GM12878 (cell line): ENCODE data around the gene MACROD2. TPM values are rescaled to one million over a fixed set of nuclear protein-coding genes. Genes with fewer than 3 reads are reported as not detected.

Experiments used
- ATAC-seq: fragments of 200-7000 bp; cut with Tn5 transposase; 3 replicates; pipeline ENCODE4 v1.9.1; 2020; ENCODE audit warnings: mild to moderate bottlenecking, moderate library complexity
- BruUV-seq: library from RNA; stranded (reverse); fragments of 400-500 nt; replicated peaks from 2 replicates; lab custom pipeline; 2021; lab: Mats Ljungman, UMichigan
- CTCF ChIA-PET: fragments of 300-600 bp; sonication (Branson Sonifier 250); formaldehyde crosslinking; extraction: SDS; loops from one replicate; lab custom pipeline; 2021; ENCODE audit warnings: inconsistent platforms; lab: Yijun Ruan, JAX
- POLR2A ChIA-PET: fragments of 350-600 bp; formaldehyde crosslinking; extraction: SDS; loops from one replicate; lab custom pipeline; 2021; ENCODE audit warnings: inconsistent platforms; lab: Charles Lee
- RAD21 ChIA-PET: fragments of 300-600 bp; sonication (Branson Sonifier 250); formaldehyde crosslinking; loops from one replicate; lab custom pipeline; 2023; ENCODE audit warnings: antibody characterized with exemption; ENCODE audit not compliant: unreplicated experiment; lab: Charles Lee
- SMC1A ChIA-PET: fragments of 300-600 bp; sonication (Branson Sonifier 250); formaldehyde crosslinking; loops from one replicate; lab custom pipeline; 2023; ENCODE audit not compliant: unreplicated experiment, uncharacterized antibody; lab: Charles Lee
- DNase-seq: peaks from one replicate; pipeline ENCODE4 v3.0.0-alpha.2; 2011; ENCODE audit warnings: low read depth, low spot score
- FAIRE-seq: peaks from 3 replicates; lab custom pipeline; 2011; peaks lifted over from hg19 to GRCh38; lab: Jason Lieb, UNC
- H2AFZ ChIP-seq: 2 replicates; pipeline ENCODE4 v1.6.0; 2011; ENCODE audit warnings: low read depth, low read length, control low read depth; ENCODE audit not compliant: control insufficient read depth
- H3K27ac ChIP-seq: 2 replicates; pipeline ENCODE4 v1.5.1; 2011; ENCODE audit warnings: control low read depth; ENCODE audit not compliant: control insufficient read depth, insufficient read depth
- H3K27me3 ChIP-seq, 2 experiments: replicated peaks in 1 of 2; 2 replicates each; pipeline versions ENCODE4 v1.6.0 to v1.6.1; 2011; ENCODE audit warnings: low read length in 1 of 2; ENCODE audit not compliant: control insufficient read depth in 2 of 2, insufficient read depth in 2 of 2
- H3K36me3 ChIP-seq, 2 experiments: 2 replicates each; pipeline ENCODE4 v1.5.1; 2011; ENCODE audit warnings: low read length in 1 of 2; ENCODE audit not compliant: control insufficient read depth in 2 of 2, insufficient read depth in 2 of 2
- H3K4me1 ChIP-seq: 2 replicates; pipeline ENCODE4 v1.6.1; 2011; ENCODE audit warnings: mild to moderate bottlenecking, low read length, moderate library complexity, mixed read lengths; ENCODE audit not compliant: control insufficient read depth, insufficient read depth
- H3K4me2 ChIP-seq: 2 replicates; pipeline ENCODE4 v1.6.0; 2011; ENCODE audit warnings: control low read depth; ENCODE audit not compliant: control insufficient read depth, insufficient read depth
- H3K4me3 ChIP-seq: fragments of 200-600 bp; sonication (generic); 2 replicates; pipeline ENCODE4 v1.5.1; 2016
- H3K79me2 ChIP-seq: 2 replicates; pipeline ENCODE4 v1.6.0; 2011; ENCODE audit warnings: low read length; ENCODE audit not compliant: control insufficient read depth, insufficient read depth
- H3K9ac ChIP-seq: 2 replicates; pipeline ENCODE4 v1.8.0; 2011; ENCODE audit warnings: low read length, control low read depth, mixed read lengths; ENCODE audit not compliant: control insufficient read depth, insufficient read depth
- H3K9me3 ChIP-seq: replicated peaks from 3 replicates; pipeline ENCODE4 v1.5.1; 2011; ENCODE audit warnings: mild to moderate bottlenecking, low read length; ENCODE audit not compliant: control insufficient read depth, insufficient read depth
- H4K20me1 ChIP-seq: 2 replicates; pipeline ENCODE4 v1.6.0; 2011; ENCODE audit not compliant: control insufficient read depth, insufficient read depth
- CHD4 ChIP-seq: fragments of 200-600 bp; sonication (generic); IDR thresholded peaks from 2 replicates; pipeline ENCODE4 v1.6.1; 2016; ENCODE audit warnings: mild to moderate bottlenecking
- FOXK2 ChIP-seq: fragments of 450-650 bp; IDR thresholded peaks from 2 replicates; pipeline ENCODE4 v1.6.1; 2017; ENCODE audit warnings: mild to moderate bottlenecking, moderate library complexity
- NFIC ChIP-seq: IDR thresholded peaks from 2 replicates; pipeline ENCODE4 v1.6.1; 2012; ENCODE audit warnings: low read depth, mild to moderate bottlenecking, inconsistent platforms, low read length, moderate library complexity
- RUNX3 ChIP-seq: IDR thresholded peaks from 2 replicates; pipeline ENCODE4 v1.6.1; 2012; ENCODE audit warnings: low read length, inconsistent platforms
- SP1 ChIP-seq: IDR thresholded peaks from one replicate; pipeline ENCODE4 v1.6.1; 2011; ENCODE audit warnings: low read depth, low read length
- TBL1XR1 ChIP-seq: IDR thresholded peaks from 2 replicates; pipeline ENCODE4 v1.6.1; 2012; ENCODE audit warnings: low read depth, low read length, improper control_type of control experiment
- WGBS: methylation state at CpG from one replicate; pipeline ENCODE4 v1.1.6; 2016; ENCODE audit warnings: low lambda C conversion rate; ENCODE audit not compliant: insufficient replicate concordance, insufficient coverage; ENCODE audit errors: missing lambda C conversion rate; 5-methylcytosine and 5-hydroxymethylcytosine counted together
- in situ Hi-C: fragments of 300-500 bp; cut with MboI; formaldehyde crosslinking; loops from 9 replicates; pipeline ENCODE4 v1.14.3; 2018; ENCODE audit warnings: mixed read lengths
- intact Hi-C: fragments of 100-400 bp; cut with micrococcal nuclease; formaldehyde crosslinking; loops from one replicate; pipeline ENCODE4 v1.14.2; 2022; ENCODE audit not compliant: unreplicated experiment
- polyA plus RNA-seq, 11 experiments: library from polyadenylated mRNA; depleted of rRNA in 4 of 11; unstranded in 6 of 11; stranded (reverse) in 5 of 11; fragments of >200 nt; fragmentation: Nextera tagmentation in 4 of 11; fragmentation: Illumina TruSeq in 1 of 11; extraction: Ambion mirVana in 4 of 11; extraction: Trizol in 1 of 11; gene quantifications; 1 replicate in 1 of 11; 2 replicates in 10 of 11; pipeline versions ENCODE4 v1.2.1 to v1.2.3, GENCODE V29; 2011 to 2016; ENCODE audit warnings: inconsistent platforms in 2 of 11, missing spikeins in 2 of 11, low read depth in 1 of 11
- total RNA-seq, 4 experiments: library from RNA; depleted of rRNA in 3 of 4; stranded (reverse); fragments of >200 nt in 3 of 4; fragmentation: Illumina TruSeq in 1 of 4; extraction: Trizol in 1 of 4; gene quantifications; 2 replicates each; pipeline versions ENCODE4 v1.2.1 to v1.2.3, GENCODE V29; 2013 to 2021
- TF ChIP-seq, protein P1 (sequence below): fragments of 450-650 bp; IDR thresholded peaks from 2 replicates; pipeline ENCODE4 v1.6.1; 2017; ENCODE audit warnings: mild to moderate bottlenecking, moderate library complexity
- TF ChIP-seq, protein P2 (sequence below): fragments of 450-650 bp; IDR thresholded peaks from 2 replicates; pipeline ENCODE4 v1.6.1; 2017; ENCODE audit warnings: mild to moderate bottlenecking, low read depth, inconsistent platforms; ENCODE audit not compliant: poor library complexity, severe bottlenecking

Gene MACROD2
- total and polyA plus RNA-seq, 10 of the 15 experiments (the other 5 are each of a cell fraction or from before 2014, with no cell fraction given): 1.1 to 21.5 (median 2.2) TPM

DNA sequence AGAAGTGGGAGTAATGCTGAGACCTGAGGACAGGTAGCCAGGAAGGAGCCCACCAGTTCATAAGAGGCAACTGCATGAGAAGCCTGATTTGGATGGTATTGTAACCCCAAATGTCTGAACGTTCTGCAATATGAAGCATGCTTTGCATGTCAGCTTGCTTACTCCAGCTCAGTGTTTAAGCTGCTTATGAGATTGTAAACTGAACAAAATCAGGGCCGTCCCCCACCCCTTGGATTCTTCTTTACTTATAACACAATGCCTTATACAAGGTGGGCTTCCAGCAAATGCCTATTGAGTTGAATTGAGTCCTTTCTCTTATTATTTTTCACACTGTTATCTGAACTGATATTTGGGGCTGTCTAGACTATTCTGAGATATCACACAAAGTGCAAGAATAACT, 1816.6 kb downstream of the MACROD2 start:
- no peak overlapping the region for H3K9ac ChIP-seq
- no peaks in the 10 kb centered on the region for H3K4me1 ChIP-seq
- ChIA-PET CTCF (no interaction called here), RAD21 (no interaction called here), SMC1A (no interaction called here), POLR2A (no interaction called here)
- no peak for ATAC-seq
- H3K9me3 ChIP-seq: no peaks in the 10 kb centered on the region; the same call in 2 of the 3 replicates
- TF ChIP-seq CHD4: no peak
- no peak for FAIRE-seq
- H3K36me3 ChIP-seq: no peaks in the 10 kb centered on the region
- intact Hi-C loops (no loop called here), in situ Hi-C loops (no loop called here)
- 36% methylated on average over 2 of the region's 2 CpGs for WGBS
- no peak for DNase-seq
- no peak overlapping the region for H3K27ac ChIP-seq
- BruUV-seq: no TSS peak
- H4K20me1 ChIP-seq: no peaks in the 10 kb centered on the region
- no peak overlapping the region for H3K4me2 ChIP-seq
- H3K4me3 ChIP-seq: no peak overlapping the region
- H2AFZ ChIP-seq: no peak overlapping the region
- no peaks in the 10 kb centered on the region for H3K79me2 ChIP-seq
- no peaks in the 10 kb centered on the region for H3K27me3 ChIP-seq

DNA sequence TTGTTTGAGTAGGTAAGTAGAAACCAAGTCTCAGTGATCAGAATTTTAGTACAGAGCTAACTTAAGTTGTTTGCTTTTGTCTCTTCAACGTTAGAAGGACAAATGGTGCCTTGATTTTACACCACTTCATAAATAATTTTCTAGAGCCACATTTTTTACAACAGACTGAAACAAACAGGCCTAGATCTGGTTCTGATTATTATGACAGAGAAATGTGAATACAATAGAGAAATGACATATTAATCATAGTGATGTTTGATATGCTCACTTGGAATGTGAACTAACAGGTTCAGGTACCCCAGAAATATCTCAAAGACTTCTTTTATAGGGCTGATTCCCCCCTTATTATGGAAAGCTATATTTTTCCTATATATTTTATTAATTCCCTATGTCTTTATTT, 1817.4 kb downstream of the MACROD2 start:
- ChIA-PET CTCF (no interaction called here), POLR2A (no interaction called here)
- TF ChIP-seq, protein P1, sequence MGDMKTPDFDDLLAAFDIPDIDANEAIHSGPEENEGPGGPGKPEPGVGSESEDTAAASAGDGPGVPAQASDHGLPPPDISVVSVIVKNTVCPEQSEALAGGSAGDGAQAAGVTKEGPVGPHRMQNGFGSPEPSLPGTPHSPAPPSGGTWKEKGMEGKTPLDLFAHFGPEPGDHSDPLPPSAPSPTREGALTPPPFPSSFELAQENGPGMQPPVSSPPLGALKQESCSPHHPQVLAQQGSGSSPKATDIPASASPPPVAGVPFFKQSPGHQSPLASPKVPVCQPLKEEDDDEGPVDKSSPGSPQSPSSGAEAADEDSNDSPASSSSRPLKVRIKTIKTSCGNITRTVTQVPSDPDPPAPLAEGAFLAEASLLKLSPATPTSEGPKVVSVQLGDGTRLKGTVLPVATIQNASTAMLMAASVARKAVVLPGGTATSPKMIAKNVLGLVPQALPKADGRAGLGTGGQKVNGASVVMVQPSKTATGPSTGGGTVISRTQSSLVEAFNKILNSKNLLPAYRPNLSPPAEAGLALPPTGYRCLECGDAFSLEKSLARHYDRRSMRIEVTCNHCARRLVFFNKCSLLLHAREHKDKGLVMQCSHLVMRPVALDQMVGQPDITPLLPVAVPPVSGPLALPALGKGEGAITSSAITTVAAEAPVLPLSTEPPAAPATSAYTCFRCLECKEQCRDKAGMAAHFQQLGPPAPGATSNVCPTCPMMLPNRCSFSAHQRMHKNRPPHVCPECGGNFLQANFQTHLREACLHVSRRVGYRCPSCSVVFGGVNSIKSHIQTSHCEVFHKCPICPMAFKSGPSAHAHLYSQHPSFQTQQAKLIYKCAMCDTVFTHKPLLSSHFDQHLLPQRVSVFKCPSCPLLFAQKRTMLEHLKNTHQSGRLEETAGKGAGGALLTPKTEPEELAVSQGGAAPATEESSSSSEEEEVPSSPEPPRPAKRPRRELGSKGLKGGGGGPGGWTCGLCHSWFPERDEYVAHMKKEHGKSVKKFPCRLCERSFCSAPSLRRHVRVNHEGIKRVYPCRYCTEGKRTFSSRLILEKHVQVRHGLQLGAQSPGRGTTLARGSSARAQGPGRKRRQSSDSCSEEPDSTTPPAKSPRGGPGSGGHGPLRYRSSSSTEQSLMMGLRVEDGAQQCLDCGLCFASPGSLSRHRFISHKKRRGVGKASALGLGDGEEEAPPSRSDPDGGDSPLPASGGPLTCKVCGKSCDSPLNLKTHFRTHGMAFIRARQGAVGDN: no peak
- TF ChIP-seq NFIC (no peak), RUNX3 (no peak), FOXK2 (no peak), TBL1XR1 (no peak), SP1 (no peak)
- TF ChIP-seq, protein P2, sequence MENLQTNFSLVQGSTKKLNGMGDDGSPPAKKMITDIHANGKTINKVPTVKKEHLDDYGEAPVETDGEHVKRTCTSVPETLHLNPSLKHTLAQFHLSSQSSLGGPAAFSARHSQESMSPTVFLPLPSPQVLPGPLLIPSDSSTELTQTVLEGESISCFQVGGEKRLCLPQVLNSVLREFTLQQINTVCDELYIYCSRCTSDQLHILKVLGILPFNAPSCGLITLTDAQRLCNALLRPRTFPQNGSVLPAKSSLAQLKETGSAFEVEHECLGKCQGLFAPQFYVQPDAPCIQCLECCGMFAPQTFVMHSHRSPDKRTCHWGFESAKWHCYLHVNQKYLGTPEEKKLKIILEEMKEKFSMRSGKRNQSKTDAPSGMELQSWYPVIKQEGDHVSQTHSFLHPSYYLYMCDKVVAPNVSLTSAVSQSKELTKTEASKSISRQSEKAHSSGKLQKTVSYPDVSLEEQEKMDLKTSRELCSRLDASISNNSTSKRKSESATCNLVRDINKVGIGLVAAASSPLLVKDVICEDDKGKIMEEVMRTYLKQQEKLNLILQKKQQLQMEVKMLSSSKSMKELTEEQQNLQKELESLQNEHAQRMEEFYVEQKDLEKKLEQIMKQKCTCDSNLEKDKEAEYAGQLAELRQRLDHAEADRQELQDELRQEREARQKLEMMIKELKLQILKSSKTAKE: no peak

More for the DNA sequence above, 1817.4 kb downstream of the MACROD2 start:
- in situ Hi-C loops (no loop called here), intact Hi-C loops (no loop called here)
- Histone ChIP-seq H3K27ac (no peak overlapping the region), H3K9ac (no peak overlapping the region), H2AFZ (no peak overlapping the region), H4K20me1 (no peaks in the 10 kb centered on the region), H3K79me2 (no peaks in the 10 kb centered on the region), H3K4me1 (no peaks in the 10 kb centered on the region), H3K9me3 (no peaks in the 10 kb centered on the region), H3K4me3 (no peak overlapping the region), H3K27me3 (no peaks in the 10 kb centered on the region), H3K36me3 (no peaks in the 10 kb centered on the region), H3K4me2 (no peak overlapping the region)
- WGBS: 44% methylated on average over 1 of the region's 1 CpG
- SMC1A ChIA-PET: interaction anchor here (0.7 kb wide), 1 partner anchor 56 kb away, joined by 3 read pairs; no protein-coding TSS in a partner anchor
- DNase-seq: no peak
- no TSS peak for BruUV-seq
- FAIRE-seq: no peak
- RAD21 ChIA-PET: no interaction called here
- ATAC-seq: no peak
